Right lobe of liver (tissue), 6 donors: ENCODE results near the gene PAK5. TPM values are rescaled to one million over a fixed set of nuclear protein-coding genes. Genes with fewer than 3 reads are reported as not detected.

Experiments used
- ATAC-seq, 4 donors: fragments of 200-7000 bp; cut with Tn5 transposase; one replicate each; pipeline ENCODE4 v1.9.1; 2020; ENCODE audit warnings: mild to moderate bottlenecking in 4 of 4, moderate library complexity in 4 of 4
- DNase-seq, 3 donors: peaks; one replicate each; pipeline ENCODE4 v3.0.0-alpha.2; 2020
- H3K27ac ChIP-seq, 3 donors: fragments of 200-600 bp; one replicate each; pipeline ENCODE4 v1.8.0; 2022
- H3K27me3 ChIP-seq, 2 donors: fragments of 200-600 bp; one replicate each; pipeline ENCODE4 v1.8.0; 2022
- H3K36me3 ChIP-seq, 4 donors: fragments of 200-600 bp; sonication (generic) in 1 of 4; one replicate each; pipeline versions ENCODE4 v1.5.1 to v1.8.0; 2017 to 2022; ENCODE audit warnings: control low read depth in 1 of 4
- H3K4me1 ChIP-seq, 4 donors: fragments of 200-600 bp; sonication (generic) in 1 of 4; one replicate each; pipeline versions ENCODE4 v1.5.1 to v1.8.0; 2017 to 2022; ENCODE audit warnings: control low read depth in 1 of 4
- H3K4me3 ChIP-seq, 3 donors: fragments of 200-600 bp; one replicate each; pipeline ENCODE4 v1.8.0; 2022
- H3K9me3 ChIP-seq, 4 donors: fragments of 200-600 bp; sonication (generic) in 1 of 4; one replicate each; pipeline versions ENCODE4 v1.5.1 to v1.8.0; 2017 to 2022; ENCODE audit warnings: control low read depth in 1 of 4
- CTCF ChIP-seq, 4 donors: fragments of 200-600 bp in 3 of 4; fragments of 450-650 bp in 1 of 4; IDR thresholded peaks; one replicate each; pipeline versions ENCODE4 v1.5.1 to v1.8.0; 2016 to 2022; ENCODE audit warnings: antibody characterized with exemption in 4 of 4, mild to moderate bottlenecking in 2 of 4
- POLR2A ChIP-seq: fragments of 450-650 bp; IDR thresholded peaks from one replicate; pipeline ENCODE4 v1.6.1; 2017; ENCODE audit warnings: antibody characterized with exemption, mild to moderate bottlenecking
- WGBS: methylation state at CpG from one replicate; pipeline ENCODE4 v1.1.6; 2018; ENCODE audit warnings: low coverage, low lambda C conversion rate; ENCODE audit not compliant: insufficient coverage; ENCODE audit errors: missing lambda C conversion rate; 5-methylcytosine and 5-hydroxymethylcytosine counted together
- intact Hi-C, 2 donors: fragments of 100-400 bp; cut with DNase I; formaldehyde crosslinking; loops; one replicate each; pipeline versions ENCODE4 v1.11.2 to v1.14.1; 2022
- total RNA-seq, 6 experiments: library from RNA; depleted of rRNA in 2 of 6; stranded (reverse); fragments of >200 nt in 2 of 6; fragmentation: NEBNext Ultra II Directional in 3 of 6; extraction: Animal tissue kit (Norgen Biotek cat#: 25700) in 3 of 6; gene quantifications; one replicate each; pipeline versions ENCODE4 v1.1.0 to v1.2.4, GENCODE V29; 2016 to 2023
- donor health status: DM: no; HTN: yes; CAD: no.
- donor health status: DM: no; HTN: no; CAD: no.
- donor health status: DM: no; HTN: no; CAD: no.
- donor health status: DM: no; HTN: yes; CAD: no.
- donor health status: DM: no; HTN: yes; CAD: no.

PAK5 gene
- total RNA-seq, 6 experiments from 2014 or later, result 0.05 to 0.07 TPM; not detected in 4

GRCh38 chr20:9758752-9759151 lies 80.1 kb downstream of the PAK5 start:
- Histone ChIP-seq H3K4me1 (no peaks in the 10 kb centered on the region), H3K9me3 (no peaks in the 10 kb centered on the region), H3K27me3 (no peaks in the 10 kb centered on the region), H3K27ac (no peak overlapping the region), H3K4me3 (no peak overlapping the region), H3K36me3 (no peaks in the 10 kb centered on the region)
- TF ChIP-seq POLR2A (no peak), CTCF (IDR thresholded peaks at IDR 0.05) (no peak)
- intact Hi-C loops, result no loop called here
- WGBS, result 15% methylated on average over 1 of the region's 1 CpG
- ATAC-seq (no peak), DNase-seq (no peak)

GRCh38 chr20:9756660-9757059 lies 82.2 kb downstream of the PAK5 start:
- intact Hi-C loops, result no loop called here
- Histone ChIP-seq H3K4me3 (no peak overlapping the region), H3K27ac (no peak overlapping the region), H3K36me3 (no peaks in the 10 kb centered on the region), H3K9me3 (no peaks in the 10 kb centered on the region), H3K4me1 (no peaks in the 10 kb centered on the region), H3K27me3 (no peaks in the 10 kb centered on the region)
- no peak for ATAC-seq
- WGBS, result 25% methylated on average over 3 of the region's 3 CpGs
- TF ChIP-seq CTCF (IDR thresholded peaks at IDR 0.05) (no peak), POLR2A (no peak)
- DNase-seq, result no peak

- no peak overlapping the region for H3K4me3 ChIP-seq
- 14% methylated on average over 1 of the region's 1 CpG for WGBS
- ATAC-seq (no peak), DNase-seq (no peak)
- H3K27me3 ChIP-seq, result no peaks in the 10 kb centered on the region
- no peaks in the 10 kb centered on the region for H3K4me1 ChIP-seq
- H3K36me3 ChIP-seq, result no peaks in the 10 kb centered on the region
- TF ChIP-seq POLR2A, result no peak
- TF ChIP-seq CTCF (IDR thresholded peaks at IDR 0.05), result no peak
- intact Hi-C loops, result no loop called here
- no peaks in the 10 kb centered on the region for H3K9me3 ChIP-seq
- H3K27ac ChIP-seq, result no peak overlapping the region
Observed at GRCh38 chr20:9755301-9755700, 83.6 kb downstream of the PAK5 start.

GRCh38 chr20:9744551-9744950 lies 94.3 kb downstream of the PAK5 start:
- intact Hi-C loops, result no loop called here
- H3K9me3 ChIP-seq, result no peaks in the 10 kb centered on the region
- DNase-seq (no peak), ATAC-seq (no peak)
- no peaks in the 10 kb centered on the region for H3K4me1 ChIP-seq
- H3K36me3 ChIP-seq, result no peaks in the 10 kb centered on the region
- TF ChIP-seq POLR2A, result no peak
- H3K4me3 ChIP-seq, result no peak overlapping the region
- H3K27ac ChIP-seq, result no peak overlapping the region
- H3K27me3 ChIP-seq, result no peaks in the 10 kb centered on the region

GRCh38 chr20:9743871-9744270 lies 95.0 kb downstream of the PAK5 start:
- ATAC-seq, result no peak
- intact Hi-C loops, result no loop called here
- no peak overlapping the region for H3K4me3 ChIP-seq
- no peaks in the 10 kb centered on the region for H3K9me3 ChIP-seq
- no peak for DNase-seq
- no peaks in the 10 kb centered on the region for H3K27me3 ChIP-seq
- H3K4me1 ChIP-seq, result no peaks in the 10 kb centered on the region
- no peaks in the 10 kb centered on the region for H3K36me3 ChIP-seq
- no peak overlapping the region for H3K27ac ChIP-seq
- no peak for TF ChIP-seq POLR2A
- no peak for TF ChIP-seq CTCF (IDR thresholded peaks at IDR 0.05)
